HEK293T (cell line): ENCODE measurements around the gene TRIP13.
"Not testable (repeated sequence)": the region's sequence is repeated elsewhere in the genome, so short reads cannot be mapped to it uniquely, and the experiment has no call there.

Source experiments
- CTCF ChIA-PET: fragments of 350-600 bp; formaldehyde crosslinking; extraction: SDS; loops from one replicate; lab custom pipeline; 2021; ENCODE audit warnings: antibody characterized with exemption, inconsistent platforms; lab: Yijun Ruan, JAX
- POLR2A ChIA-PET: fragments of 350-600 bp; formaldehyde crosslinking; extraction: SDS; loops from one replicate; lab custom pipeline; 2020; ENCODE audit warnings: antibody characterized with exemption, inconsistent platforms; lab: Yijun Ruan, JAX
- DNase-seq: peaks from one replicate; pipeline ENCODE4 v3.0.0; 2012; ENCODE audit warnings: mixed read lengths; ENCODE audit errors: extremely low spot score
- ARNT ChIP-seq: fragments of 450-650 bp; IDR thresholded peaks from 2 replicates; pipeline ENCODE4 v1.6.1; 2017; ENCODE audit warnings: mild to moderate bottlenecking
- BHLHE40 ChIP-seq: fragments of 450-650 bp; IDR thresholded peaks from 2 replicates; pipeline ENCODE4 v1.6.1; 2016; ENCODE audit warnings: mild to moderate bottlenecking, moderate library complexity, borderline replicate concordance
- CTBP1 ChIP-seq: fragments of 450-650 bp; IDR thresholded peaks from 2 replicates; pipeline ENCODE4 v1.6.1; 2016; ENCODE audit warnings: borderline replicate concordance
- ELF4 ChIP-seq: fragments of 450-650 bp; IDR thresholded peaks from 2 replicates; pipeline ENCODE4 v1.6.1; 2017; ENCODE audit warnings: antibody characterized with exemption
- FOXA1 ChIP-seq: fragments of 450-650 bp; IDR thresholded peaks from 2 replicates; pipeline ENCODE4 v1.6.1; 2016; ENCODE audit warnings: mild to moderate bottlenecking
- FOXK2 ChIP-seq: fragments of 450-650 bp; IDR thresholded peaks from 2 replicates; pipeline ENCODE4 v1.6.1; 2016; ENCODE audit warnings: mild to moderate bottlenecking
- FOXM1 ChIP-seq: fragments of 450-650 bp; IDR thresholded peaks from 2 replicates; pipeline ENCODE4 v1.6.1; 2017; ENCODE audit warnings: mild to moderate bottlenecking, borderline replicate concordance
- HDGF ChIP-seq: fragments of 450-650 bp; IDR thresholded peaks from 2 replicates; pipeline ENCODE4 v1.6.1; 2017; ENCODE audit warnings: antibody characterized with exemption, borderline replicate concordance
- L3MBTL2 ChIP-seq: fragments of 450-650 bp; conservative IDR thresholded peaks from 2 replicates; pipeline ENCODE4 v1.6.1; 2016; ENCODE audit warnings: mild to moderate bottlenecking
- LEF1 ChIP-seq: fragments of 450-650 bp; IDR thresholded peaks from 2 replicates; pipeline ENCODE4 v1.6.1; 2017; ENCODE audit warnings: mild to moderate bottlenecking, borderline replicate concordance
- NFRKB ChIP-seq: fragments of 450-650 bp; IDR thresholded peaks from 2 replicates; pipeline ENCODE4 v1.6.1; 2016; ENCODE audit warnings: mild to moderate bottlenecking, moderate library complexity
- PKNOX1 ChIP-seq: fragments of 450-650 bp; IDR thresholded peaks from 2 replicates; pipeline ENCODE4 v1.6.1; 2016
- SP1 ChIP-seq: fragments of 450-650 bp; IDR thresholded peaks from 2 replicates; pipeline ENCODE4 v1.6.1; 2017
- SUZ12 ChIP-seq: fragments of 450-650 bp; IDR thresholded peaks from 2 replicates; pipeline ENCODE4 v1.6.1; 2016; ENCODE audit warnings: mild to moderate bottlenecking
- TARDBP ChIP-seq: fragments of 450-650 bp; IDR thresholded peaks from 2 replicates; pipeline ENCODE4 v1.6.1; 2016
- ZNF384 ChIP-seq: fragments of 450-650 bp; IDR thresholded peaks from 2 replicates; pipeline ENCODE4 v1.6.1; 2016

Gene TRIP13

DNA sequence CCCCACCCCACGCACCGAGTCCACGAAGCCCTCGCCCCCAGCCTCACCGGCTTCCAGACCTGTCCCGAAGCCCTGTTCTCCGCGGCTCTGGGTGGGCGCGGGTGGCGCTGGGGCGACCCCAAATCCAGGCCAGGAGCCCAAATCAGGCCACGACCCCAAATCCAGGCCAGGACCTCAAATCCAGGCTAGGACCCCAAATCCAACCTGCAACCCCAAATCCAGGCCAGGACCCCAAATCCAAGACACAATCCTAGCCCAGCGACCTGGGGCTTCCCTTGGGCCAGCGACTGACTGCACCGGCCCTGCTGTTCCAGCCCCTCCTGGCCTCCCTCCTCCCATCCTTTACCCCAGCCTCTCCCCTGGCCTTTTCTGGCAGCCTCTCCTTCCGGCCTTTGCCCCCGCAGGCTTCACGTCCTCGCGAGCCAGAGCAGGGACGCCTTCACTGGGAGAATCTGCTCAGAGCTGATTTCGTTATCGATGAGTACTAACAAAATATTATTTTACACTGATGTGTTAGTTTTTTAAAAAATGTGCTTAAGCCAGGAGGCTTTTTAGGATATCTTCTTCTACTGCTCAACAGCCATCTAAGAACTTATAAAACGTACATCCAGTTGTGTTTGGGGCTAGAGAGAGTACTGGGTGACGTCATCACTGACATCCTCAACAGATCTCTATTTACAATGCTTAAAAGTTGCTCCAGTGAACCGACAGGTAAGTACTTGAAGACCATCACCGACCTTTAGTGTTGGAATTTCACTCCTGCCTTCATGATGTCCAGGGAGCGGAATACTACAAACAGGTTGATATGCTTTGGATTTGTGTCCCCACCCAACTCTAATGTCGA is 34.7 kb downstream of the TRIP13 start:
- ChIA-PET CTCF (no interaction called here), POLR2A (no interaction called here)

GRCh38 chr5:929182-929581 is 36.5 kb downstream of the TRIP13 start:
- CTCF ChIA-PET, DNase-seq, POLR2A ChIA-PET: not testable (repeated sequence)

More for the DNA sequence above, 34.7 kb downstream of the TRIP13 start:
- no peak for DNase-seq
- TF ChIP-seq PKNOX1 (no peak), TARDBP (no peak), NFRKB (no peak), ARNT (no peak), CTBP1 (no peak), BHLHE40 (no peak), ZNF384 (no peak), FOXM1 (no peak), LEF1 (no peak), HDGF (no peak), L3MBTL2 (no peak), FOXK2 (no peak), SUZ12 (no peak), SP1 (no peak)

- ChIA-PET CTCF (no interaction called here), POLR2A (no interaction called here)
- DNase-seq = no peak
- TF ChIP-seq SP1 = no peak
- no peak for TF ChIP-seq ELF4
- no peak for TF ChIP-seq ZNF384
- TF ChIP-seq FOXM1 = no peak
- no peak for TF ChIP-seq BHLHE40
- no peak for TF ChIP-seq CTBP1
- TF ChIP-seq NFRKB = no peak
- TF ChIP-seq FOXK2 = no peak
- TF ChIP-seq HDGF = no peak
- TF ChIP-seq FOXA1 = no peak
- TF ChIP-seq SUZ12 = no peak
- TF ChIP-seq ARNT = no peak
- no peak for TF ChIP-seq L3MBTL2
- TF ChIP-seq PKNOX1 = no peak
- no peak for TF ChIP-seq LEF1
- TF ChIP-seq TARDBP = no peak
These were observed 36.9 kb downstream of the TRIP13 start for GRCh38 chr5:929596-929995.

DNA sequence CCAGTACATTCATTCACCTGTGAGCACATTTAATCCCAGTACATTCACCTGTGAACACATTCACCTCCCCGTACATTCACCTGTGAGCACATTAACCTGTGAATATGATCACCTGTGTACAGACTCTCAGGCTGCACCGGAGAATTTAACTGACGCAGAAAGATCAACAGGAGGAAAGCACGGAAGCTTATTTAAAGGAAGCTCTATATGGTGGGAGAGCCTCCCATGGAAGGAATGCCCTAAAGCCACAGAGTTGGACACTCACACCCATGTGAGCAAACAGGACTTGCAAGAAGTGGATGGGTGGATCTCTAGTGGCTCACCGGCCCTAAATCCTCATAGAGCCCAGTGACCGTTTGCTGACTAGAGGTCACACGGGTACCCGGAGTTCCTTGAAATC is 38.2 kb downstream of the TRIP13 start:
- POLR2A ChIA-PET = no interaction called here
- CTCF ChIA-PET = no interaction called here
- DNase-seq = no peak
- TF ChIP-seq CTBP1 = no peak
- no peak for TF ChIP-seq SUZ12
- no peak for TF ChIP-seq LEF1
- no peak for TF ChIP-seq BHLHE40
- TF ChIP-seq L3MBTL2 = no peak
- no peak for TF ChIP-seq FOXA1
- no peak for TF ChIP-seq SP1
- TF ChIP-seq FOXK2 = no peak
- TF ChIP-seq PKNOX1 = no peak
- no peak for TF ChIP-seq ELF4
- no peak for TF ChIP-seq ARNT
- TF ChIP-seq HDGF = no peak
- TF ChIP-seq FOXM1 = no peak
- no peak for TF ChIP-seq NFRKB
- TF ChIP-seq ZNF384 = no peak
- TF ChIP-seq TARDBP = no peak

DNA sequence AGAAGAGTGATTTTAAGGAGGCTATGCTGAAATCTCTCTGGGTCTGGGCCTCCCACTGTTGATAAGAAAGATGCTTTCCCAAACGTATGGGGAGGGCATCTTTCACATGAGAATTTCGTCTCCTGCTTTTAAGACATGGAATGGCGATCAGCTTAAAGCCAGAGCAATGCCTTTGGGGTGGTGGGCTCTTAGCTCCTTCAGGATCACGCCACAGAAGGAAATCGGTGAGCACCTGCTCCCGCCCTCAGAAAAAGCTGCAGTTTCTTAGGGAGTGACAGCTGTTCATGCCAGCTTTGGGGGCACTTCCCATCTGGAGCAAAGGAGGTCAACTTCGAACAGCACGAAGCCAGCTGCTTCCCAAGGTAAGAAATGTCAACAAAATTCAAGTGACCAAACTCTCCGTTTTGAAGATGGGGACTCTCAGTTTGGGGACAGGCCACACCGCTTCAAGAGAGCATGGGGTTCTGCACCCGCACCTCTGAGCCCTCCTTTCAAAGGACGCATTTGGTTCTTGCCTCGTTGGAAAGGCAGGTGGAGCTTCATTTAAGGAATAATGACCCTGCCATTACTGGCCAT is 39.0 kb downstream of the TRIP13 start:
- TF ChIP-seq ELF4 (no peak), FOXK2 (no peak), LEF1 (no peak), SUZ12 (no peak), FOXM1 (no peak), NFRKB (no peak), HDGF (no peak), SP1 (no peak), ZNF384 (no peak), BHLHE40 (no peak), L3MBTL2 (no peak), ARNT (no peak), FOXA1 (no peak), CTBP1 (no peak), TARDBP (no peak), PKNOX1 (no peak)
- ChIA-PET POLR2A (no interaction called here), CTCF (interaction anchor here (0.9 to 2.8 kb wide), 3 partner anchors 8 to 242 kb away, joined by 3 to 9 read pairs (median 3); no protein-coding TSS in a partner anchor)
- DNase-seq = no peak
